Peyer's patch (tissue), 4 donors: Measurements from ENCODE around the gene KRT35.

Source experiments
- CTCF ChIP-seq, 6 experiments: fragments of 450-650 bp in 4 of 6; fragments of 200-600 bp in 2 of 6; sonication (generic) in 1 of 6; IDR thresholded peaks; one replicate each; pipeline ENCODE4 v1.5.1; 2017 to 2019; ENCODE audit warnings: antibody characterized with exemption in 6 of 6, mild to moderate bottlenecking in 3 of 6, moderate library complexity in 1 of 6
- POLR2A ChIP-seq, 2 donors: fragments of 450-650 bp; IDR thresholded peaks; one replicate each; pipeline ENCODE4 v1.5.1; 2017; ENCODE audit warnings: antibody characterized with exemption in 2 of 2, mild to moderate bottlenecking in 2 of 2, moderate library complexity in 2 of 2

GRCh38 chr17:41476866-41477815 lies 3.8 kb downstream of the KRT35 start:
- no peak for TF ChIP-seq CTCF (IDR thresholded peaks at IDR 0.05)
- no peak for TF ChIP-seq POLR2A (IDR thresholded peaks at IDR 0.05)
